GM18511 (cell line): ENCODE results near the gene RCAN1.
A peak's percentile ranks its signal among the peaks of the same experiment; 100 is the strongest.
"Not testable (repeated sequence)": the region's sequence is repeated elsewhere in the genome, so short reads cannot be mapped to it uniquely, and the experiment has no call there.

ENCODE experiments used
- ATAC-seq: cut with Tn5 transposase; IDR thresholded peaks from one replicate; pipeline ENCODE4 v1.9.1; 2021; ENCODE audit warnings: mild to moderate bottlenecking, moderate library complexity; ENCODE audit not compliant: unreplicated experiment

The RCAN1 gene

GRCh38 chr21:34623516-34623915 lies 8.6 kb upstream of the RCAN1 start:
- ATAC-seq, result no peak

- ATAC-seq, result no peak
Measured at GRCh38 chr21:34621434-34622350, 6.8 kb upstream of the RCAN1 start.

DNA sequence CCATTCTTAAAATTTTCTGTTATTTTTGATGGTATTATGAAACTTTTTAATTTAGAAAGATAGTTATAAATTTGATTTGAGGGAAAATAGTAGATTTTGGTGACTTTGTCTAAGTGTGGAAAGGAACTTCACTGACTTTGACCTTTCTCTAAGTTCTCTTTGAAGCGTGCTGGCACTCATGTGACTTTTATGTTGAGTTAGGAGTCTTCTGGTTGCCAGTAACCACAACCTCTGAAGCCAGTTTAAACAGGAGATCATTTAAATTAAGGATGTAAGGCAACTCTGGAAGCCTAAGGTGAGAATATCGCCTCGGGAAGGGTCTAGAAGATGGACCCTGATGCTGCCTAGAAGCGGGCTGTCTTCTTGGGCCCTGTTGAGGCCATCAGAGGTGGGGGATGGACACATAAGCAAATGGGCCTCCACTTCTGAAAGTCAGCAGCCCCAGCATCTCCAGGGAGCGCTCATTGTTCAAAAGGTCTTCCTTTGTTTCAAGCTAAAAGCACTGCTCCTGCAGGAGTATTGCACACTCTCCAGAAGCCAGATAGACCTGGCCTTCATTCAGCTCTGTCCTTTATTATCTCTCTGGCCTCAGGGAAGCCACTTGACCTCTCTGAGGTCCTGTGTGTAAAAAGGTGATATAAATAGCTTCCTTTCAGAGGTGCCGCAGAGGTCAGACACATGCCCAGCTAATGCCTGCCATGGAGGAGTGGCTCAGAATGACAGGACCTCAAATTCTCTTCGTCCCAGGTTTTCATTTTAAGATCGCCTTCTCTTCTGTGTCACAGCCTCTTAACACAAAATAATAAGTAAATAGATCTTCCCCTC lies 5.1 kb upstream of the RCAN1 start:
- no peak for ATAC-seq

GRCh38 chr21:34618941-34619340 lies 4.0 kb upstream of the RCAN1 start:
- no peak for ATAC-seq

GRCh38 chr21:34617753-34618339 lies 2.9 kb upstream of the RCAN1 start:
- no peak for ATAC-seq

GRCh38 chr21:34615487-34615814 lies 538 bp upstream of the RCAN1 start:
- ATAC-seq, result peak; percentile 21

- no peak for ATAC-seq
Measured at GRCh38 chr21:34613679-34614627, 960 bp downstream of the RCAN1 start.

GRCh38 chr21:34612557-34612956 lies 2.4 kb downstream of the RCAN1 start:
- no peak for ATAC-seq

- no peak for ATAC-seq
Measured at GRCh38 chr21:34612056-34612455, 2.9 kb downstream of the RCAN1 start.

DNA sequence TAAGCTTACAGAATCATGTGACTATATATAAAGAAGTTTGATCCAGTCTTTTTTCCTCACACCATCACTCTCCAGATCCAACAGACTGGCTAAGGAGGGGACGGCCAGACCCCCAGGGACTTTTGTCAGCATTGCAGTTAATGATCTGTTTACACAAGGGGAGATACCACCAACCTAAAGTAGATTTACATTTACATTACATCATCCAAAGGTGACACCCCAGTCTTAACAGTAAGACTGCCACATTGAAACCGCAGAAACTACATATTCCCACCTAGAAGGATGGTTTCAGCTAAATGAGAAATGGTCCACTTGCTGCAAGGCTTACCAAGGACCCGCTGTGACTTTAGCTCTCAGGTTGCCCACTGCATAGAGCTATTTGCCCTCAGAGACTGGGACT lies 3.4 kb downstream of the RCAN1 start:
- no peak for ATAC-seq

DNA sequence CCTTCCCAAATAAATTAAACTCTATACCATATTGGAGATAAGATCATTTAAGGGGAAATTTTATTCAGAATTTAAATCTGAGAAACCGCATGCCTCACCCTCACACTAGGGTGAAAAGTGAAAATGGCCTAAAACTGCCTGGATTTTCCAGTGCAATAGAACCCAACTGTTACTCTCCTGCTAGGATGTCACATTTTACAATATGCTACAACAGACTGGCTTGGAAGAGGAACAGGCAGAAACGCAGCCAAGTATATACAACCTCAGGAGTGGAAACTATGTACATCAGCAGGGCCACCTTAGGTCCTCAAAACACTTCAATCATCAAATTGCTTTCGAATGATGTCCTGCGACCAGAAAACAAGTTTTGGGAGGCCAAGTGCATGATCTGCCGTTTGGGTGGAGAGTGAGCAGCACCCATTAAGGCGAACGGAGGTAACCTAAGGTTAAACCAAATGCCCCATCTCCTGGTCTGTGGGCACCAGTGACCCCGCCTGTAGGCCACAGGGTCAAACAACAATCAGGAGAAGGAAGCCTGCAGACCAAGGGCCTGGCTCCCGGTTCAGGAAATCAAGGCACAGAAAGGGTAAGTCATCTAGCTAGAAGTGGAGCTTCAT lies 4.9 kb downstream of the RCAN1 start:
- ATAC-seq, result no peak

GRCh38 chr21:34609244-34609932 lies 5.5 kb downstream of the RCAN1 start:
- ATAC-seq, result no peak

DNA sequence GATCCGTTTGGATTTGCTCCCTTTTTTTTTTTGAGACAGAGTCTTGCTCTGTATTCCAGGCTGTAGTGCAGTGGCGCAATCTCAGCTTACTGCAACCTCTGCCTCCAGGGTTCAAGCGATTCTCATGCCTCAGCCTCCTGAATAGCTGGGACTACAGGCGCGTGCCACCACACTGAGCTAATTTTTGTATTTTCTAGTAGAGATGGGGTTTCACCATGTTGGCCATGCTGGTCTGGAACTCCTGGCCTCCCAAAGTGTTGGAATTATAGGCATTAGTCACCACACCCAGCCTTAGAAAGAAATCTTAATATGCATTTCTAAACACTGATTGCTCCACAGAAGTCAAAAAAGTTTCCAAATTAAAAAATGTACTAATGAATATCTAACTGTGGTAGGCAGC lies 7.5 kb downstream of the RCAN1 start:
- not testable (repeated sequence) for ATAC-seq

GRCh38 chr21:34606621-34607020 lies 8.3 kb downstream of the RCAN1 start:
- no peak for ATAC-seq

GRCh38 chr21:34606051-34606450 lies 8.9 kb downstream of the RCAN1 start:
- ATAC-seq, result no peak

- ATAC-seq, result not testable (repeated sequence)
Measured at GRCh38 chr21:34604956-34605355, 10.0 kb downstream of the RCAN1 start.

GRCh38 chr21:34604556-34604955 lies 10.4 kb downstream of the RCAN1 start:
- no peak for ATAC-seq

- no peak for ATAC-seq
Measured at GRCh38 chr21:34603710-34604057, 11.2 kb downstream of the RCAN1 start.

GRCh38 chr21:34603002-34603709 lies 11.8 kb downstream of the RCAN1 start:
- ATAC-seq, result no peak
